AG04450 (cell line): ENCODE data around the gene BOD1L1. TPM values are rescaled to one million over a fixed set of nuclear protein-coding genes. Genes with fewer than 3 reads are reported as not detected.

ENCODE experiments used
- CTCF ChIA-PET: fragments of 300-600, 350-600 bp; formaldehyde crosslinking; extraction: SDS; loops from one replicate; lab custom pipeline; 2022; ENCODE audit warnings: antibody characterized with exemption, inconsistent platforms; lab: Charles Lee
- POLR2A ChIA-PET: fragments of 350-600 bp; formaldehyde crosslinking; extraction: SDS; loops from one replicate; lab custom pipeline; 2021; ENCODE audit warnings: antibody characterized with exemption, inconsistent platforms; lab: Yijun Ruan, JAX
- DNase-seq: peaks from one replicate; pipeline ENCODE4 v3.0.0-alpha.2; 2011; ENCODE audit warnings: low read depth, low spot score
- H3K27ac ChIP-seq: one replicate; pipeline ENCODE4 v1.5.1; 2012; ENCODE audit warnings: low read depth, low read length, control low read depth
- H3K27me3 ChIP-seq: one replicate; pipeline ENCODE4 v1.6.0; 2012; ENCODE audit warnings: low read length; ENCODE audit not compliant: control insufficient read depth, insufficient read depth
- H3K4me3 ChIP-seq: 2 replicates; pipeline ENCODE4 v1.5.1; 2011; ENCODE audit warnings: mild to moderate bottlenecking, low read depth, low read length, control low read depth
- H3K9me3 ChIP-seq: 2 replicates; pipeline ENCODE4 v1.5.1; 2012; ENCODE audit warnings: low read length; ENCODE audit not compliant: control insufficient read depth, insufficient read depth
- polyA plus RNA-seq: library from polyadenylated mRNA; depleted of rRNA; stranded (reverse); fragments of >200 nt; gene quantifications from 2 replicates; pipeline ENCODE4 v1.2.3, GENCODE V29; 2011
- TF ChIP-seq, protein P1 (sequence below): IDR thresholded peaks from 2 replicates; pipeline ENCODE4 v1.5.1; 2011; ENCODE audit warnings: low read depth, low read length, control low read depth, inconsistent platforms

The BOD1L1 gene
- polyA plus RNA-seq, 1 experiment: 23.1 TPM

DNA sequence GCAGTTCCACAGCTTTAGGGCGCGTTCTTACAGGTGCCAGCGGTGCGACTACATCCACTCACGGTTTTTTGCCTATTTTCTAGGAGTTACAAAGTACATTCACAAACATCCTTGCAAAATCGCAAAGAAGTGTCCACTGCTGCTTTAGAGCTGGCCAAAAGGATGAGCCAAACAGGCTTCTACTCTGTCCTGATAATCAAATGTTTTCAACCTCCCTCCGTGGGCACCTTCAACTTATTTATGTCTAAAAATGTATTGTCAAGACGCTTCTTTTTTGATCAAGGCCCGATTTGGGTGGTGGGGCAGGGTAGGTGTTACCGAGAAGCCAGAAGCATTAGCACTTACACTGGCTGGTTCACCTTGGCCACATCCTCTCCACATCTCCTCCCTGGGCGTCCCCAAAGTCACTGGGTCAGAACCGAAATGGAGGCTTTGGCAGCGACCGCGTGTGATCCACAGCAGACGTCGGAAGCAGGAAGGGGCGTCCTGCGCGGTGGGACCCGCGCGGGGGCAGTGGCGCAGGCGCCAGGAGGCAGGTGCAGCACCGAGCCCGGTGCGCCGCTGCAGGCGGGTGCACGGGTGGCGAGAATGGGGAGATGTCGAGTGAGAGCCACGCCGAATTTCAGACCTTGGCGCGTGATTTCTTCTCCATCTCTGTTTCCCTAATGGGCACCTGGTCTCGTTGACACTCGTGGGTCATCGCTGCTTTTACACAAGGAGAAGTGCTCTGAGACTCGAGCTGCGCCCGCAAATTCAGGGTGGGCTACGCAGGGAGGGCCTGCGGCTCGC is 100.1 kb downstream of the BOD1L1 start:
- no peak for DNase-seq
- Histone ChIP-seq H3K4me3 (no peak overlapping the region), H3K9me3 (peaks cover 24% of the 10 kb centered on the region), H3K27me3 (peaks cover 95% of the 10 kb centered on the region), H3K27ac (no peak overlapping the region)
- TF ChIP-seq, protein P1, sequence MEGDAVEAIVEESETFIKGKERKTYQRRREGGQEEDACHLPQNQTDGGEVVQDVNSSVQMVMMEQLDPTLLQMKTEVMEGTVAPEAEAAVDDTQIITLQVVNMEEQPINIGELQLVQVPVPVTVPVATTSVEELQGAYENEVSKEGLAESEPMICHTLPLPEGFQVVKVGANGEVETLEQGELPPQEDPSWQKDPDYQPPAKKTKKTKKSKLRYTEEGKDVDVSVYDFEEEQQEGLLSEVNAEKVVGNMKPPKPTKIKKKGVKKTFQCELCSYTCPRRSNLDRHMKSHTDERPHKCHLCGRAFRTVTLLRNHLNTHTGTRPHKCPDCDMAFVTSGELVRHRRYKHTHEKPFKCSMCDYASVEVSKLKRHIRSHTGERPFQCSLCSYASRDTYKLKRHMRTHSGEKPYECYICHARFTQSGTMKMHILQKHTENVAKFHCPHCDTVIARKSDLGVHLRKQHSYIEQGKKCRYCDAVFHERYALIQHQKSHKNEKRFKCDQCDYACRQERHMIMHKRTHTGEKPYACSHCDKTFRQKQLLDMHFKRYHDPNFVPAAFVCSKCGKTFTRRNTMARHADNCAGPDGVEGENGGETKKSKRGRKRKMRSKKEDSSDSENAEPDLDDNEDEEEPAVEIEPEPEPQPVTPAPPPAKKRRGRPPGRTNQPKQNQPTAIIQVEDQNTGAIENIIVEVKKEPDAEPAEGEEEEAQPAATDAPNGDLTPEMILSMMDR: no peak
- ChIA-PET POLR2A (no interaction called here), CTCF (no interaction called here)

DNA sequence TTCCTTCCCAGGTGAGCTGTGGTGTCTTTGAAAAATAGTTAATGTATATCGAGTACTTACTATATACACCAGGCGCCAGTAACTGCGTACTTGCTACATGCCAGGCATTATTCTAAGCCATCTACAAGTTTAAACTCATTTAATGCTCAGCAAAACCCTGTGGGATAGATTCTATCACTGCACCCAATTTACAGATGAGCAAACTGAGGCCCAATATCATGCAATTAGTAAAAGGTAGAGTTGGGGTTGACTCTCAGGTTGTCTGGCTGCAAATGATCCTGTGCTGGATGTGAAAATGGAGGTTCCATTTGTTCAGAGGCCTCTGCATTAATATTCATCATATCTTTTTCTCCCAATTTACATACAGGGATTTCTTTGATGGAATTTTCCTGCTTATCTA is 100.9 kb downstream of the BOD1L1 start:
- CTCF ChIA-PET: no interaction called here

DNA sequence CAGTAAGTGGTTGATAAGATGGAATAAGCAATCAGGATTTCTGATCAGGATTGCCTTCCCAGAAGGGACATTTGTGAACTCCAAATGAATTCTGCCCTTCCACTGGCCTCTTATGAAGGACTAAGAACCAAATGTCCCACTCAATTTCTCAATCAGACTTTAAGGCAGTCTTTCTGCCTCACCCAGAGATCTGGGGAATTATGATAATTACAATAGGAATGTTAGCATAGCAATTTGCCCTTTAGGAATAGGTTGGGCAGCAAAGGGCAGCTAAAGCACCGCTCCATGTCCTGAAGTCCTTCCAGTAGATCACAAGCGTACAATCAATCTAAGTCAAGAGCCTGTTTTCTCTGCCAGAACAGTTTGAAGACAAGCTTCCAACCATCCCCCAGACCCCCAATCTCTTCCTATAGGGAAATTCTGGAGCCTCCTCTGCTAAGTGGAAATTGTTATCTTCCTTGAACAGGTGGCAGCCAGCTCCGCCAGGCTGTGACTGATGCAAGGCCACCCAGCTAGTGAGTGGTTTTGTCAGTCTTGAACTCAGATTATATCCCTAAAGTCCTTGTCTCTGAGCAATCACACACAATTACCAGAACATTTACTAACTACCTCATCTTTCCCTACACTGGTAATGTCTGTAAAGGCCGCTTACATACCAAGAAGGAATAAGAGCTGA is 101.8 kb downstream of the BOD1L1 start:
- TF ChIP-seq, protein P1: no peak
- Histone ChIP-seq H3K27ac (no peak overlapping the region), H3K4me3 (no peak overlapping the region), H3K9me3 (peaks cover 24% of the 10 kb centered on the region), H3K27me3 (peaks cover 97% of the 10 kb centered on the region)
- CTCF ChIA-PET: no interaction called here
- DNase-seq: no peak
- POLR2A ChIA-PET: no interaction called here

More for the DNA sequence above, 100.9 kb downstream of the BOD1L1 start:
- TF ChIP-seq, protein P1: no peak
- Histone ChIP-seq H3K9me3 (peaks cover 24% of the 10 kb centered on the region), H3K27me3 (peaks cover 96% of the 10 kb centered on the region), H3K4me3 (no peak overlapping the region), H3K27ac (no peak overlapping the region)
- POLR2A ChIA-PET: no interaction called here
- no peak for DNase-seq

- Histone ChIP-seq H3K4me3 (no peak overlapping the region), H3K9me3 (peaks cover 24% of the 10 kb centered on the region), H3K27ac (no peak overlapping the region), H3K27me3 (peaks cover 91% of the 10 kb centered on the region)
- TF ChIP-seq, protein P1: no peak
- no peak for DNase-seq
- POLR2A ChIA-PET: no interaction called here
- CTCF ChIA-PET: no interaction called here
Observed at GRCh38 chr4:13524504-13525243, 102.9 kb downstream of the BOD1L1 start.
